ENCODE data around the gene TESK2.

TESK2 gene

DNA sequence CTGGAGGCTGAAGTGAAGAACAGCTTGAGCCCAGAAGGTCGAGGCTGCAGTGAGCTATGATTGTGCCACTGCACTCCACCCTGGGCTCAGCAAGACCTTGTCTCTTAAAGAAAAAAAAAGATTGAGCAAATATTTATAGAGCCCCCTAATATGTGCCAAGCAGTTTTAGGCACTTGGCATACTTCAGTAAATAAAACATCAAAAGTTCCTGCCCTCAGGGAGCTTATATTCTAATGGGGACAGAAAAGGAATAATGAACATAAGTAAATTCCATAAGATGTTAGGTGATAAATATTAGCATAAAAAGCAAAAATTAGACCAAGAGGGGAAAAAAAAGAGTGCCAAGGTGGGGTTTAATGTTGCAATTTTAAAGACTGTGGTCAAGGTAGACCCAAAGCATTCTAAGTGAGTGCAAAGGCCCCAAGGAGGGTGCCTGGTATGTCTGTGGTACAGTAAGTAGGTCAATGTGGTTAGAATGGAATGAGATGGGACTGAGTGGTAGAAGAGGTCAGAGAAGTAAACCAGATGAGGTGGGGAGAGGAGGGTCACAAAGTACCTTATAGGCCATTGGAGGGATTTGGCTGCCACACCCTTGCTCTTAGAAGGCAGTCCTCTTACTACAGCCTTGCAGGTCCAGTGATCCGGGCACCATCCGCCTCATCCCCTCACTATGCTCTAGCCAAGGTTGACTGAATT is 153.2 kb downstream of the TESK2 start:
- no peak for DNase-seq (ENCODE audit: low spot score)

DNA sequence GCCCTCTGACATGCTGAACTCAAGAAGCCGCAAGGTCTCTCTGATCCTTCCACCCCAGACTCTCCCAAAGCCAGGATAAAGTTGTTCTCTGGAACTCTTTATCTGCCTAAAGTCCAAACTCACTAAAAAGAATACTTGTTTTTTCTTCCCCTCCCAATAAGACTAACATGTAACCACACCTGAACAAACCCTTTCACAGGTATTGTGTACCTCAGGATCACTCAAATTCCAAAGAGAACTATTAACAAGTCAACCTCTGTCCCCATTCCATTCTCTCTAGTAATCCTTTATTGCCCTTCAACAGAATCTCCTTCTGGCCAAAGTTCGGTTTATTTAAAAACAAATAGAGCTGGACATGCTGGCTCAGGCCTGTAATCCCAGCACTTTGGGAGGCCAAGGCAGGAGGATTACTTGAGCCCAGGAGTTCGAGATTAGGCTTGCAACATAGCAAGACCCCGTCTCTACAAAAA is 155.1 kb downstream of the TESK2 start:
- DNase-seq (ENCODE audit: low spot score) = no peak

DNA sequence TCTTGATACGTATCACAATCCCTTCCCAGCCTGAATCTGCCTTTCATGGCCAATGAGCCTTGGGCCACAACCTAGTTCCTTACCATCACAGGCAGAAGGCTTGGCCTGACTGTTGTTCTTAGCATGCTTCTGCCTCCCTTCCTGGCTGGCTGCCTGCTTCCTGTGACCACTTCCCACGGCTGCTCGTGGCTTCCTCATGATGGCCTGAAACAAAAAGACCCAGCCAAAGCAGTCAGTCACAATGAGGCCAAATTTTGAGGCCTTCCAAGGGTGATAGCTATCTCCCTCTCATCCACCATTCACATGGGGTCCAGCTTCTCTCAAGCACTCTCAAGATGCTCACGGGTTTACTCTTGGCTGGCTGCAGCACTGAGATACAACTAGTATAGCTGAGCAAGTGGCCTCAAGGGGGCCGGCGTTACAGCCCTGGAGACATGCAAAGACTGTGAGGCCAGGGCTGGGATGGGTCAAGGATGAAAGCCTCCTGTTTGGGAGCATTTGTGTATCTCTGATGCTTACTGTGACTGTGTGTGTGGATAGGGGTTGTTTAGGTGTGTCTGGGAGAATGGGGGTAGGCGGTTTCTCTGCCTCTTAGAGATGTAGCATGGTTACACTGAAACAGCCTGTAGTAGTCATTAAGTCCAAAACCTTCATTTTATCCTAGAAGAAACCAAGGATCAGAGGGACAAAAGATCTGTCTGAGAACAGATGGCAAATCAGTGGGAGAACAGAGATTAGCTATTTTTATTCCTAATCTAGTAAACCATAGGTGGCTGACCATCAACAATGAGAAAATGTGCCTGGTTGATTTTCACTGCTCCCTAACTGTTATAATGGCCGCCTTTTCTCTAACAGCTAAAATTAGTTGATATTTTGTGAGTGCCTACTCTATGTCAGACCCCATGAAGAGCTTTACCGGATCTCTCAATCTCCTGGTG is 156.4 kb downstream of the TESK2 start:
- peak; percentile 66 for DNase-seq (ENCODE audit: low spot score)

DNA sequence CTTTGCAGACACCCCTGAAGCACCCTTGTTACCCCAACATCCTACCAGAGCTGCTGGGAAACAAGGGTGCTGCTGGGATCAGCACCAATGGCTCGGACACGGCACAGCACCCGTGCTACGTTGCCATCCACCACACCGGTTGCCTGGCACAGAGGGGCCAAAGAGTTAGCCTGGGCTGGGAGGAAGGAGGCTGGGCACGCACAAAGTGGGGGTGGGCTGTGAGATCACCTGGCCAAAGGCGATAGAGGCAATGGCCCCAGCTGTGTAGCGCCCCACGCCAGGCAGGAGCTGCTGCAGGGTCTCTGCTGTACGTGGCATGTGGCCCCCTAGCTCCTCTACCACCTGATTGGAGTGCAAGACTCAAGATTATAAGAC is 158.6 kb downstream of the TESK2 start:
- DNase-seq (ENCODE audit: low spot score) = no peak

DNA sequence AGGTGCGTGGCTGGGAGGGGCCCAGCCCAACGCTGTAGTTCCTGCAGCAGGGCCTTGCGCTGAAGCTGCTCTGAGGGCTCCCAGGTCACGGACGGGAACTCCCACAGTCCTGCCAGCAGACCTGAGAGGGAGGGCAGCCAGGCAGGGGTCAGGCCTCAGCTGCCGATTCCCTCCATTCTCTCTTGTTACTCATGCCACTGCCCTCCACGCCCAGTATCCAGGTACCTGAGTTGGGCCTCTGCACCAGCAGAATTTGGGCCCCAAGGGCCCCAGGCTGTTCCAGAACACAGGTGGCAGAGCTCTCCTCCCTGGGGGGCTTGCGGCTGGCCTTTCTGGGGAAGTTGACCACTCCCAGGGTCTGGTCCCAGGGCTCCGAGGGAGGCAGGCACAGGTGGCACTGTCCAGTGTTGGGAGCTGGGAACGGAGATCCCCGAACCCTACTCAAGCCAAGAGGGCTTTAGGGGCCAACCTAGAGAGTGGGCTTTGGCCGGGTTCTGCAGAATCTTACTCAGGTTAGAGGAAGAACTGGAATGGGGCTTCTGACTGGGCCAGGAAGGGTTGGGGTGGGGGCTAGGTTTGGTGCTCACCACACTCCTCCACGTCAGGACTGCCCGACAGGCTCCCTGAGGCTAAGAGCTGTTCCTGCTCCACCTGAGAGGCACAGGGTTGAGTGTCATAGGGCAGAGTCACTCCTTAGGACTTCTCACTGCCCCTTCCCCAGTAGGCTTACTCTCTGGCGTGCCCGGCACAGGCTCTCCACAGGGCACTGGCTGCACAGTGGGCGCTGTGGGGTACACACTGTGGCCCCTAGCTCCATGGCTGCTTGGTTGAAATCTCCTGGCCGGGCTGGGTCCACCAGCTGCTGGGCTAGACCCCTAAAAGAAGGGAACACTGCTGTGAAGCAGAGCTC is 159.3 kb downstream of the TESK2 start:
- no peak for DNase-seq (ENCODE audit: low spot score)

DNA sequence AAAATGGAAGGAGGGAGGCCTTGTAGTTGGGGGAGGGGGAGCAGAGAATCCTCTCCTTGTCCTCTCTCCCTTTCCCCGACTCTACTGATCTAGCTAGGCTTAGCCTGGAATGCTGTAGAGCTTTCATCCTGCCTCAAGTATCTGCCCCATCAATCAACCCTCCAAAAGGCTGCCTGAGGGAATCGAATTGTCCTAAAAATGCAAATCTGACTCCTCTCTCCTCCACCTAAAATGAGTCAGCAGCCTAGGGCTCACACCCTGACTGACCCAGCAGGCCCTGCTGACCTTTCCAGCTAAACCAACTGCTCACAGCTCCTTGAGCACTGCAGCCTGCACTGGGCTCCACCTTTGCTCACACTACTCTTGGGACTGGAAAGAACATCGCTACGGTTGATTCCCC is 161.5 kb downstream of the TESK2 start:
- no peak for DNase-seq (ENCODE audit: low spot score)

DNA sequence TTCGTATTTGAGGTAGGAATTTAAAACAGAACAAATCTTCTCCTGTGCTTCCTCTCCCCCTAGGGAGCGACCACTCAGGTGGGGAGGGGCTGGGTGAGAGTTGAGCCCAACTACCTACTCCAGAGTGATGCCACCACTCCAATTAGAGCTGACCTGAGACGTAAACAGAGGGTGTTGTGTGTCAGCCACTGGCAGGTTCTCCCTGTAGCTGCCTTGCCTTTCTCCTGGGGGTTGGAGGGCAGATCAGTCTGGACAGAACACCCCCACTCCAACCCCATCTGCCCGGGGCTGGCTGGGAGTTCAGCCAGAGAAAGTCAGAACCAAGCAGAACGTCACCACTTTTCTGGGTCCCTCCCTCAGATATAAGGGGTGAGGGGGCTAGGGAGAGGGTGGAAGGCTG is 162.3 kb downstream of the TESK2 start:
- DNase-seq (ENCODE audit: low spot score) = no peak

DNA sequence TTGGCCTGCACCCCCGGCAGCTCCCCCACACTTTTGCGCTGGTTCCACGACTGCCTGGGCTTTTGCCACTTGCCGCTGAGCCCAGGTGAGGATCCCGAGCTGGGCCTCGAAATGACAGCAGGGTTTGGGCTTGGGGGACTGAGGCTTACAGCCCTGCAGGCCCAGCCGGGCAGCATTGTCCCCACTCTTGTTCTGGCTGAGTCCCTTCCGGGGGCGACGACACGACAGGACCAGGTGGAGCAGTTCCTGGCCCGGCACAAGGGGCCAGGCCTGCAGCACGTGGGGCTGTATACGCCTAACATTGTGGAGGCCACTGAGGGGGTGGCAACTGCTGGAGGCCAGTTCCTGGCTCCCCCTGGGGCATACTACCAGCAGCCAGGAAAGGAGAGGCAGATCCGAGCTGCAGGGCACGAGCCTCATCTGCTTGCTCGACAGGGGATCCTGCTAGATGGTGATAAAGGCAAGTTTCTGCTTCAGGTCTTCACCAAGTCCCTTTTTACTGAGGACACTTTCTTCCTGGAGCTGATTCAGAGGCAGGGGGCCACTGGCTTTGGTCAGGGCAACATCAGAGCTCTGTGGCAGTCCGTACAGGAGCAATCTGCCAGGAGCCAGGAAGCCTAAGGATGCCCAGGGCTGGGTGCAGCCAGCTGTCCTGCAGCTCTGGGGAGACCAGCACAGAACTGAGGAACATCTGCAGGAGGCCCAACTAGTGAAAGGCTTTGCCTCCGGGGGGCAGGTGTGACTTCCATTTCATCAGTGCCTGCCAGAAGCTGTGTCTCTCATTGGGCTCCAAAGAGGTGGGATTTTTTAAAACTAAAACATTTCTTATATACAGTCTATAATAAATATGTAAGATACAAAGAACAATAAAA is 163.1 kb downstream of the TESK2 start:
- no peak for DNase-seq (ENCODE audit: low spot score)

DNA sequence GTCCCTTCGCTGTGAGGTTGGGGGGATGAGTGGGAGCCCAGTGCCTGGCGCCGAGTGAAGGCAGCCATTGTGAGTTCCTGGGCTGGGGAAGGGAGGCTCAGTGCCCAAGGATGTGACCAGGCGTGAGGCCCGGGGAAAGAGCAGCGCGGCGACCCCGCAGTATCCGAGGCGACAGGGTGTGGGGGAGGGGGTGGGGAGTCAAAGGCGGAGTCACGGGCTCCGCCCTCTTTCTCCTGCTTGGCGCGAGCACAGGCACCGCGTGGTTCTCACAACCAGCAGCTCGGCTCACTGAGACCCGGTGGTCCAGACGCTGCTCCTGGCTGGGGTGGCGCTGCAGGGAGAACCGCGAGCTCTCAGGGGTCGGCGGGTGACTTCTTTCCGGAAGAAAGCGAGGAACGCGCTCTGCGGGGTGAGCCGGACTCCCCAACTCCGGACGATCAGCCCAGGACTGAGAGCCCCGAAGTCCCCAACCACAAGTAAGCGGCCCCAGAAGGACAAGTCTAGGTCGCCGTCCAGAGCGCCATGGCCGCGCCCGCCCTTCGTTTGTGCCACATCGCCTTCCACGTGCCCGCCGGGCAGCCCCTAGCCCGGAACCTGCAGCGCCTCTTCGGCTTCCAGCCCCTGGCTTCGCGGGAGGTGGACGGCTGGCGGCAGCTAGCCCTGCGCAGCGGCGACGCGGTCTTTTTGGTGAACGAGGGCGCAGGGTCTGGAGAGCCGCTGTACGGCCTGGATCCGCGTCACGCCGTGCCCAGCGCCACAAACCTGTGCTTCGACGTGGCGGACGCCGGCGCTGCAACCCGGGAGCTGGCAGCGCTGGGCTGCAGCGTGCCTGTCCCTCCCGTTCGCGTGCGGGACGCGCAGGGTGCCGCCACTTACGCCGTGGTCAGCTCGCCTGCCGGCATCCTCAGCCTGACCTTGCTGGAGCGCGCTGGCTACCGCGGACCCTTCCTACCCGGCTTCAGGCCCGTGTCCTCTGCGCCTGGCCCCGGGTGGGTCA is 164.0 kb downstream of the TESK2 start, which contains the start of gene HPDL:
Gene HPDL (plus strand): TSS at position 269 of the 997 bp plus-strand sequence. CDS start 254 bp downstream, at position 523.
- peak; percentile 68 for DNase-seq (ENCODE audit: low spot score)

DNA sequence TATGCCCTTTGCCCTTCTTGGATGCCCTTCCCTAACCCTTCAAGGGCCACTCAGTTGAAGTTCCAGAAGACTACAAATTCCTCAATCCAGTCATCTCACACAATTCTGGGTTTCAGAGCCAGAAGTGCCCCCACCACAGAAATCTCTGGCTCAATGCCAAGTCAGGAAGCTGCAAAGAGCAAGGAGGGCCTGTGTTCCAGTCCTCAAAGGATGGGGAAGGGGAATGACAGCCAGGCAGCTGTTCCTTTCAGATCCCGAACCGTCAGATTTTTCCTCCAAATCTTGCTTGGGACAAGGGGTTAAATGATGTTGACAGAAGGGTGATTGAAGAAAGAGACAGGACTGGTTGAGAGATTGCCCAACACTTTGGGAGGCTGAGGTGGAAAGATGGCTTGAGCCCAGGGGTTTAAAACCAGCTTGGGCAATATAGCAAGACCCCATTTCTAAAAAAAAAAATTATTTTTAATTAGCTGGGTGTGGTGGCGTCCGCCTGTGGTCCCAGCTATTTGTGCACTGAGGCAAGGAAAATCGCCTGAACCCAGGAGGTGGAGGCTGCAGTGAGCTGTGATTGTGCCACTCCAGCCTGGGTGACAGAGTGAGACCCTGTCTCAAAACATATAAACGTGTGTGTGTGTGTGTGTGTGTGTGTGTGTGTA is 165.0 kb downstream of the TESK2 start:
- DNase-seq (ENCODE audit: low spot score) = peak; percentile 48

DNA sequence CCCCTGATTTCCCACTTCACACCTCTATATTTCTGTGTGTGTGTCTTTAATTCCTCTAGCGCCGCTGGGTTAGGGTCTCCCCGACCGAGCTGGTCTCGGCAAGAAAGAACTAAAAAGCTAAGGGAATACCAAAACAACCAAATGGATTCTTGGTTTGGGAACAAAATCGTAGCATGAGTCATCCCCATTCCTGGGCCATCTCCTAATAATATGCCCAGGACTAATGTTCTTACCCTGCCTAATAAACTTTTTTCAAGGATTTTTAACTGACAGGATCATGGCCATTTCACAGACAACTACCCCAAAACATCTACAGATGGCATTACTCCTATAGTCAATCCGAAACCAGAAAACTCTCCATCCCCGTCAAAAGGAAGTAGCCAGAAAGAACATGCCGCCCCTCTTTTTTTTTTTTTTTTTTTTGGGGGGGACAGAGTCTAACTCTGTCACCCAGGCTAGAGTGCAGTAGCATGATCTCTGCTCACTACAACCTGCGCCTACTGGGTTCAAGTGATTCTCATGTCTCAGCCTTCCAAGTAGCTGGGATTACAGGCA is 168.4 kb downstream of the TESK2 start:
- no peak for DNase-seq (ENCODE audit: low spot score)

DNA sequence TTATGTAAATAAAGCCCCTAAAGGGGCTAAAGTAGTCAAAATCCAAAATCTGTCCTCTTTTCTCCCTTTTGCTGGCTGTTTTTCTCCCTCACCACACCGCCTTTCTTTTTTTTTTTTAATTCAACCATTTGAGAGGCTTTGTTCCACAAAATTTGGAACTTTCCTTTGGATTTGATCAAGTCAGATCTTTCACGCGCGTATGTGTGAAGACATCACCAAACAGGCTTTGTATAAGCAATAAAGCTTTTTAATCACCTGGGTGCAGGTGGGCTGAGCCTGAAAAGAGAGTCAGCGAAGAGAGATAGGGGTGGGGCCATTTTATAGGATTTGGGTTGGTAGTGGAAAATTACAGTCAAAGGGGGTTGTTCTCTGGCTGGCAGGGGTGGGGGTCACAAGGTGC is 169.5 kb downstream of the TESK2 start:
- no peak for DNase-seq (ENCODE audit: low spot score)

DNA sequence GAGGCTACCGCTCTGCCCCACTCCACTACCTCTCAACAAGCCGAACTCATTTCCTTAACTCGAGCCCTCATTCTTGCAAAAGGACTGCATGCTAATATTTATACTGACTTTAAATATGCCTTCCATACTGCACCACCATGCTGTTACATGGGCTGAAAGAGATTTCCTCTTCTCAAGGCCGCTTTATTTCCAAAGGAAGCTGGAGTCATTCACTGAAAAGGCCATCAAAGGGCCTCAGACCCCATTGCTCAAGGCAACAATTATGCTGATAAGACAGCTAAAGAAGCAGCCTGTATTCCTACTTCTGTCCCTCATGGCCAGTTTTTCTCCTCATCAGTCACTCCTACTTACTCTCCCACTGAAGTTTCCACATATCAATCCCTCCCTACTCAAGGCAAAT is 171.2 kb downstream of the TESK2 start:
- DNase-seq (ENCODE audit: low spot score) = no peak

DNA sequence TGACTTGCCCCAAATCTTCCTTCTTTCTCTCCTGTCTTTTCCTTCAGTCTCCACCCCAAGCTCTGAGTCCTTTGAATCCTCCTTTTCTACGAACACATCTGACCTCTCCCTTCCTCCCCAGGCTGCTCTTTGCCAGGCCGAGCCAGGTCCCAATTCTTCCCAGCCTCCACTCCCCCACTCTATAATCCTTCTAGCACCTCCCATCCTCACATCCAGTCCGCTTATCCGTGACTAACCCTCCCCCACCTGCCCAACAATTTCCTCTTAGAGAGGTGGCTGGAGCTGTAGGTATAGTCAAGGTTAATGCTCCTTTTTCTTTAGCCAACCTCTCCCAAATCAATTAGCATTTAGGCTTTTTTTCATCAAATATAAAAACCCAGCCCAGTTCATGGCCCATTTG is 173.8 kb downstream of the TESK2 start:
- DNase-seq (ENCODE audit: low spot score) = no peak

DNA sequence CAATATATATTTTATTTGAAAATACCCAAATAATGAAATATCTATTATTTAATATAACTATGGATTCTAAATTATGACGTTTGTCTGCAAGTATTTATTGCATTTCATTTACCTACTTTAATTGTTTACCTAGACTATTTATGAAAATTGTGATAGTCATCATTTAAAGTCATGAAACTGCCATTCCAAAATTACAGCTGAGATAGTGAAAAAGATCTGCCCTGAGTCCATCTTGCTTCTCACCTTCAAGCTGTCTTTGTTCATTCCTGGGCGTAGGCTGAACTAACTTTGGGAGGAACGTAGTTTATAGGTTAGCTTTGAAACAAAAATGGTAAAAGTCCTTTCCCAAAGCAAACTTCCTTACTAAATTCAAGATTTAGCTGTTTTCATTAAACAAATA is 176.7 kb downstream of the TESK2 start:
- DNase-seq (ENCODE audit: low spot score) = no peak

DNA sequence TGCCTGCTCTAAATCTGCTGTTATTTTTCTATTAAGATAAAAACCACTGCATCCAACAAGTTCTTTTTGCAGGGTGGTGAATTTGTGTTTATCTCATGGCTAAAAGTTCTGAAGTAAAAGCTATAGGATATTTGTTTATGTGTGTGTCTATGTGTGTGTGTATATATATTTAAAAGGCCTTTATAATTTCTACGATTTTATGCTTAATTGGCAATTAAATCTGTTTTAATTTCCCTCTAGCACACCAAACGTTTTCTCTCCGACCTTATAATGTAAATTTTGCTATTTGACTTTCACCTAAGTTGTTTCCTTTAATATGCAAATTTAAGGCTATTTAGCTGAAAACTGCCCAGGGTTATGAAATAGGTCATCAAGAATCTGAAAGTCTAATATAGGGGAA is 184.1 kb downstream of the TESK2 start:
- no peak for DNase-seq (ENCODE audit: low spot score)

DNA sequence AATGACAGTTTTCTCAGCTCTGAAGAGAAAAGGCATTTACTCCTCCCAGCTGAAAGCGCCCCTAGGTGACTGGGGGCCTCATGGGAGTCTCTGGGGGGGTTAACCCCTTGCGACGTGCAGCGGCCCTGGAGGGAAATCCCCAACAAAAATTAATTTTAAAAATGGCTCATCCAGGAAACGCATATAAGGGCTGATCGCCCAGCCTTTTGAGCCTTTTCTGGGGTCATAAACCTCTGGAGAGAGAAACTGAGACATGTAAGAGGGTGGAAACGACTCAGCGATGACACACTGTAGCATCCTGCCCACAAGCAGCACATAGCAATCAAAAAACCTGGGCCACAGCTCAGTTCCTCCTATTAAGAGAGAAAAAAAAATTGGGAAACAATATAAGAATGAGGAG is 184.6 kb downstream of the TESK2 start:
- no peak for DNase-seq (ENCODE audit: low spot score)

DNA sequence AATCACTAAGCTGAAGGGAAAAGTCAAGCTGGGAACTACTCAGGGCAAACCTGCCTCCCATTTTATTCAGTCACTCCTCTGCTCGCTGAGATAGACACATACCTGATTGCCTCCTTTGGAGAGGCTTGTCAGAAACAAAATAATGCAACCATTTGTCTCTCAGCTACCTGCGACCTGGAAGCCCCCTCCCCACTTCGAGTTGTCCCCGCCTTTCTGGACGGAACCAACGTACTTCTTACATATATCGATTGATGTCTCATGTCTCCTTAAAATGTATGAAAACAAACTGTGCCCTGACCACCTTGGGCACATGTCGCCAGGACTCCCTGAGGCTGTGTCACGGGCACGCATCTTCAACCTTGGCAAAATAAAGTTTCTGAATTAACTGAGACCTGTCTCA is 185.7 kb downstream of the TESK2 start:
- no peak for DNase-seq (ENCODE audit: low spot score)

All from pons (tissue), 1 donor.